Mesodermal cell (in vitro differentiated cells): Measurements from ENCODE around the gene PDGFRB.

ENCODE experiments used
- H3K27ac ChIP-seq: 2 replicates; pipeline ENCODE4 v1.7.0; 2013; ENCODE audit warnings: mild to moderate bottlenecking, low read depth, low read length, moderate library complexity; ENCODE audit not compliant: severe bottlenecking
- H3K36me3 ChIP-seq: 2 replicates; pipeline ENCODE4 v1.7.1; 2013; ENCODE audit warnings: mild to moderate bottlenecking, low read length, moderate library complexity; ENCODE audit not compliant: control insufficient read depth, insufficient read depth
- H3K4me1 ChIP-seq: one replicate; pipeline ENCODE4 v1.7.1; 2013; ENCODE audit warnings: mild to moderate bottlenecking, low read length; ENCODE audit not compliant: insufficient read depth, control insufficient read depth, poor library complexity, severe bottlenecking
- H3K4me3 ChIP-seq: 2 replicates; pipeline ENCODE4 v1.7.0; 2013; ENCODE audit warnings: low read length, control low read depth, mild to moderate bottlenecking; ENCODE audit not compliant: insufficient read depth, poor library complexity, severe bottlenecking; ENCODE audit errors: extremely low read depth
- H3K9me3 ChIP-seq: 2 replicates; pipeline ENCODE4 v1.7.1; 2013; ENCODE audit warnings: mild to moderate bottlenecking, low read length, moderate library complexity; ENCODE audit not compliant: control insufficient read depth
- WGBS, 2 experiments: methylation state at CpG; one replicate each; pipeline ENCODE4 v1.1.5; 2013; ENCODE audit warnings: missing lambda C conversion rate in 2 of 2; ENCODE audit not compliant: insufficient coverage in 2 of 2; 5-methylcytosine and 5-hydroxymethylcytosine counted together

PDGFRB gene

DNA sequence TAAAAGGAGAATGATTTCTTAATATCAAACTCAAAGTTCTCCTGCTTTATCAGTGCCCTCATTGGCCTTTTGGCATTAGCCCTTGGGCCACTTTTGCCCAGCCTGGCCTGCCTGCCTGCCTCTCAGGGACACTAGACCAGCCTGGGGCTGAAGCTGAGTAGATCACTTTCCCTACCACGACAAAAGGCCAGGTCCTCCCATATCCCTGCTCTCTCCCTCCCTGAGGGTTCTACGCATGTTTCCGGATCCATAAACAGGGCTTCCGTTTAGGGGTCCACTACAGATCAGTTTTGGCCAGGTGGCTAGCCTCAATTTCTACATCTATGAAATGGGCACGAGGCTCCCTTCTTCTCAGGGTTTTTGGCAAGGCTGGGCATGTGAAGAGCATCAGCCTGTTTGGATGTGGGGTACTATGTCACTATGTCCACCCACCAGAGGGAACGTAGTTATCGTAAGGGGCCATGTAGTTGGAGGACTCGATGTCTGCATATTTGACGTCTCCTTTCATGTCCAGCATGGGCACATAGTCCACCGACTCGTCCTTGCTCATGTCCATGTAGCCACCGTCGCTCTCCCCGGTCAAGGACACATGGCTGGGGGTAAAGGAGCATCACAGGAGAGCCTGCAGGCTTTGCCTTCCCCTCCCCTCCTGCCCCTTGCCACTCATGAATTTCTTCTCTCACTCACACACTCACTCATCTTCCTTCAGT lies 34.0 kb downstream of the PDGFRB start:
- H3K36me3 ChIP-seq, result peaks cover 92% of the 10 kb centered on the region
- no peak overlapping the region for H3K4me3 ChIP-seq
- WGBS, 2 experiments, result 94 to 96% methylated on average over 12 to 13 of the region's 14 CpGs

GRCh38 chr5:150120617-150121447 lies 34.8 kb downstream of the PDGFRB start:
- Histone ChIP-seq H3K27ac (no peak overlapping the region), H3K4me3 (no peak overlapping the region), H3K36me3 (peaks cover 90% of the 10 kb centered on the region), H3K4me1 (no peaks in the 10 kb centered on the region), H3K9me3 (no peaks in the 10 kb centered on the region)
- WGBS, 2 experiments, result 89 to 91% methylated on average over 14 to 17 of the region's 19 CpGs

More for the DNA sequence above, 34.0 kb downstream of the PDGFRB start:
- H3K9me3 ChIP-seq, result no peaks in the 10 kb centered on the region
- no peak overlapping the region for H3K27ac ChIP-seq
- H3K4me1 ChIP-seq, result no peaks in the 10 kb centered on the region

GRCh38 chr5:150120062-150120441 lies 35.6 kb downstream of the PDGFRB start:
- no peaks in the 10 kb centered on the region for H3K9me3 ChIP-seq
- H3K4me3 ChIP-seq, result no peak overlapping the region
- 88 to 90% methylated on average over 1 to 3 of the region's 3 CpGs for WGBS, 2 experiments
- no peak overlapping the region for H3K27ac ChIP-seq
- no peaks in the 10 kb centered on the region for H3K4me1 ChIP-seq
- peaks cover 90% of the 10 kb centered on the region for H3K36me3 ChIP-seq

GRCh38 chr5:150119421-150120061 lies 36.1 kb downstream of the PDGFRB start:
- no peak overlapping the region for H3K27ac ChIP-seq
- no peak overlapping the region for H3K4me3 ChIP-seq
- H3K36me3 ChIP-seq, result peaks cover 89% of the 10 kb centered on the region
- H3K4me1 ChIP-seq, result no peaks in the 10 kb centered on the region
- no peaks in the 10 kb centered on the region for H3K9me3 ChIP-seq
- 94% methylated on average over 9 to 10 of the region's 10 CpGs for WGBS, 2 experiments

DNA sequence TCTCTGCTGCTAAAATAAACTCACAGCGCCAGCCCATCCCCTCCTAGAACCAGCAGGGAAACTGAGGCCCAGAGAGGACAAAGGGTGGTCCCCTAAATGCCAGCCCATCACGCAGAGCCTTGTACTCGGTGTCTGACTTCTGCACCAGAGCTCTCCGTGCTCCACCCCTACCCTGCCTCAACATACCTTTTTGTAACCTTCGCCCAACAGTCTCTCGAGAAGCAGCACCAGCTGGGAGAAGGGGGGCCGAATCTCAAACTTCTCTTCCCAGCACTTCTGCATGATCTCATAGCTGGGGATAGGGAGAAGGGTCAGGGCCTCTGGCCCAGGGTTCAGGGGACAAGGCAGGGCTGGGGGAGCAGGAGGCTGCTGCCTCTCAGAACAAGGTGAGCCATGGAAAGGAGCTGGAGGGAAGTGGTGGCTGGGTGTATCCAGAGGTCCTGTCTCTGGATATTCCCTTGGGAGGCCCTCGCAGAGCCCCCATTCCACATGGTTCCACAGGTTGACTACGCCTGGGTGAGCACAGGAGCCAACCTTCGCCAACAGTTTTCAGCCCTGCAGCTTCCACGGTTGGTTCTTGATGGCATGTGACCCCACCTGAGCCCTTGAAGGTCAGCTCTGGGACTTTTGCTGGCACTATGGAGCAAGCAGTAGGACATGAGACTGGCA lies 37.0 kb downstream of the PDGFRB start:
- no peaks in the 10 kb centered on the region for H3K9me3 ChIP-seq
- no peak overlapping the region for H3K27ac ChIP-seq
- no peak overlapping the region for H3K4me3 ChIP-seq
- H3K4me1 ChIP-seq, result peaks cover 1% of the 10 kb centered on the region
- 94 to 96% methylated on average over 7 to 8 of the region's 11 CpGs for WGBS, 2 experiments
- peaks cover 86% of the 10 kb centered on the region for H3K36me3 ChIP-seq

GRCh38 chr5:150117945-150118560 lies 37.6 kb downstream of the PDGFRB start:
- Histone ChIP-seq H3K4me1 (peaks cover 8% of the 10 kb centered on the region), H3K27ac (no peak overlapping the region), H3K4me3 (no peak overlapping the region), H3K9me3 (no peaks in the 10 kb centered on the region), H3K36me3 (peaks cover 80% of the 10 kb centered on the region)
- 96% methylated on average over 7 to 8 of the region's 9 CpGs for WGBS, 2 experiments

DNA sequence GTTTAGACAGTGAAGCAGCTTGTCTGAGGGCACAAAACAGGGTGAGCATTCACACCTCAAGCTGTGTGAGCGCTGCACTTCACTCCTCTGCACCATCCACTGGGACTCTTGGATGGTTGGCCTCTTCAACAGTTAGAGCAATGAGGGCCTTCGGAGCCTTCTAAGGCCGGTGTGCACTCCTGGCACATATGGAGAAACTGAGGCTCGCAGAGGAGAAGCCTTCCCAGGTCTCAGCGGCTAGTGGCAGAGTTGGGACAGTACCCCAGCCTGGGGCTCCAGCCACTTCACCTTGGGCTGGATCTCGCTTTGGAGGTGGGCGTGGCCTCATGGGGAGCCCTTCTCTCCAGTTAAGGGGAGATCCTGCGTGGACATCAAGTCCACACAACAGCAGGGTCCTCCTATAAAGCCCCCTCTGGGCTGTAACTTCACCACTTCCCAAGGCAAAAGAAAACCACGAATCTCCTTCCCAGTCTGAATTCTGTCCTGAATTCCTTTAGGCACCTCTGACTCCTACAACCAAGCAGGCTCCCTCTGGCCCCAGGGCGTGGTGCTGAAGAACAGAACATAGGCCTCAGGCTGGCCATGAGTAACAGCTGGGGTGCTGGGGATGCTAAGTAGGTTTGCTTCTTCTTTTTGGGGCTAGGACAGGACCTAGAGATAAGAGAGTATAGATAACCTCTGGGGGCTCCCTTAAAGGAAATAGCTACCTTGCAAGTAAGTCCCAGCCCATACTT lies 38.8 kb downstream of the PDGFRB start:
- no peak overlapping the region for H3K4me3 ChIP-seq
- no peak overlapping the region for H3K27ac ChIP-seq
- WGBS, 2 experiments, result 84 to 94% methylated on average over 9 of the region's 10 CpGs
- H3K36me3 ChIP-seq, result peaks cover 70% of the 10 kb centered on the region
- H3K4me1 ChIP-seq, result peaks cover 8% of the 10 kb centered on the region
- no peaks in the 10 kb centered on the region for H3K9me3 ChIP-seq

DNA sequence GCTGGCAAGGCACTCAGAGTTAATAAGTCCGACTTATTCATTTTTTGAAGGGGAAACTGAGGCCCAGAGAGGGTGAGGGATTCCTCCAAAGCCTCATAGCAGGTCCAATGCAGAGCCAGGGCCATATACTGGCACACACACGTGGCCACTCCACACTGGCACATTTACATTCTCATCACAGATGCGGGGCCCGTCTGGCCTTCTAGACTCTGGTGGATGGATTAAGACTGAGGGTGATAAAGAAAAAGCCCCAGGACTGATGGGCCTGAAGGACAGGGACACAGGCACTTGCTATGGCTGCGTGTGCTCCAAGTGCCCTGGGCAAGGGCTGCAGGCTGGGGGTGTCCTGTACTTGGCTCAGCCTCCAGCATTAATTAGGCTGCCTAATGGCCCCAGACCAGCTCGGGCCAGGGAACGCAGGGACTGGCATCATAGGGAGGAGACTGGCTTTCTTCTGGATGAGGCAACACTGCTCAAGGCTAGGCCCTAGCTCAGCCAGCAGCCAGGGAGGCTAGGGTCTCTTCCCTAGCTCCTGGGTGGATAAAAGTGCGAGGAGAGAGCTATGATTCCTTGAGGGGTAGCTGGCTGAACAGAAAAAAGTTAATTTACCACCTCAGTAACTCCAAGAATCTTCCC lies 40.8 kb downstream of the PDGFRB start:
- WGBS, 2 experiments, result 100% methylated on average over 3 to 4 of the region's 8 CpGs

DNA sequence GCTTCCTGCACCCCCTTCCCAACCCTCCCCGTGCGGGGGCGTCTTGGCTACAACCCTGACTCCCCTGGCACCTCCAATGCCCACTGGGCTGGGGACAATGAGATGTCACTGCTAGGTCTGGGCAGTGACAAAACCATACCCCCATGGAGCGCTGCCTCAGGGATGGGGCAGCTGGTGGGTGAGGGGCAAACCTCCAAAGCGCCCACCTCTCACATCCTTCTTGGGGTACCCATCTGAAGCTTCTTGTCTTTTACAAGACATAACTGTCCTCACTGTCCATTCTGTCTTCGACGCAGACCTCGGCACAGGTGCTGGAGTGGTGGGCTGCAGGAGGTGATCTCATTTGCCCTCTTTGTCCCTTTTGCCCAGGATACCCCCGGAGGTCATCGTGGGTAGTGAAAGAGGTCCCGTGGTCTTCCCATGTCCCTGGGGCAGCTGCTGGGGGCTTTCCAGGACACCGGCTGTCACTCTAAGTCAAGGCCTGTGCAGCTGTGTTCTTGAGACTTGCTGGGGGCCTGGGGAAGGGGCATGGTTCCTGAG lies 41.5 kb downstream of the PDGFRB start:
- Histone ChIP-seq H3K27ac (no peak overlapping the region), H3K36me3 (peaks cover 43% of the 10 kb centered on the region), H3K4me3 (no peak overlapping the region), H3K4me1 (peaks cover 8% of the 10 kb centered on the region), H3K9me3 (no peaks in the 10 kb centered on the region)
- 91 to 93% methylated on average over 9 to 11 of the region's 12 CpGs for WGBS, 2 experiments

More for the DNA sequence above, 40.8 kb downstream of the PDGFRB start:
- H3K27ac ChIP-seq, result no peak overlapping the region
- no peaks in the 10 kb centered on the region for H3K9me3 ChIP-seq
- peaks cover 50% of the 10 kb centered on the region for H3K36me3 ChIP-seq
- no peak overlapping the region for H3K4me3 ChIP-seq
- peaks cover 8% of the 10 kb centered on the region for H3K4me1 ChIP-seq
